Sigmoid colon (tissue), 3 donors: ENCODE results near the gene HBS1L.

Experiments
- POLR2A ChIP-seq, 2 donors: fragments of 450-650 bp; IDR thresholded peaks; one replicate each; pipeline ENCODE4 v1.6.1; 2016; ENCODE audit warnings: antibody characterized with exemption in 2 of 2, mild to moderate bottlenecking in 2 of 2, moderate library complexity in 2 of 2
- TF ChIP-seq, protein P1 (sequence below), 4 experiments: fragments of 450-650 bp in 3 of 4; fragments of 200-600 bp in 1 of 4; IDR thresholded peaks; one replicate each; pipeline ENCODE4 v1.5.1; 2016 to 2019; ENCODE audit warnings: antibody characterized with exemption in 4 of 4, mild to moderate bottlenecking in 3 of 4, moderate library complexity in 2 of 4

DNA sequence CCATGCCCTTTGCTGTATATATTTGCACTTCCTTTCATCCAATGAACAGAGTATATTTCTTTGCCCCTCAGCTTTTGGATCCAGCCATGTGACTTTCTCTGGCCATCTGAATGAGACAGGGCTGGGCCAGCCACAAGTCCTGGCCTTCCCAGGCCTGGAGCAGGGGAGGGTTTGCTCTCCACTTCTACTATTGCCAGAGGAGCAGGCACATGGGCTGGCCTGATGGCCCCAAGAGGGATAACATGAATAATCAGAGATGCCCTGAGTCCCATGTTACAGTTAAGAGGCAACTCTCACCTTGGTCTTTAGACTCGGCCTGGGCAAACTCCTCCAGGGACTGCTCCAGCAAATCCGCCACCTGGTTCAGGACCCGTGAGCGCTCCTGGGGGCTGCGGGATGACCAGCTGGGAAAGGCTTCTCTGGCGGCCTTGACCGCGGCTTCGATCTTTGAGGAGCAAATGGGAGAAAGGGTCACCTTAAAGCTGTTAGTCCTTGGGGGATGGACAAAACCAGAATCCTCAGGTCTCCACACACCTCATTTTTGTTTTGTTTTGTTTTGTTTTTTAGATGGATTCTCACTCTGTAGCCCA lies 111.0 kb downstream of the HBS1L start:
- TF ChIP-seq, protein P1, sequence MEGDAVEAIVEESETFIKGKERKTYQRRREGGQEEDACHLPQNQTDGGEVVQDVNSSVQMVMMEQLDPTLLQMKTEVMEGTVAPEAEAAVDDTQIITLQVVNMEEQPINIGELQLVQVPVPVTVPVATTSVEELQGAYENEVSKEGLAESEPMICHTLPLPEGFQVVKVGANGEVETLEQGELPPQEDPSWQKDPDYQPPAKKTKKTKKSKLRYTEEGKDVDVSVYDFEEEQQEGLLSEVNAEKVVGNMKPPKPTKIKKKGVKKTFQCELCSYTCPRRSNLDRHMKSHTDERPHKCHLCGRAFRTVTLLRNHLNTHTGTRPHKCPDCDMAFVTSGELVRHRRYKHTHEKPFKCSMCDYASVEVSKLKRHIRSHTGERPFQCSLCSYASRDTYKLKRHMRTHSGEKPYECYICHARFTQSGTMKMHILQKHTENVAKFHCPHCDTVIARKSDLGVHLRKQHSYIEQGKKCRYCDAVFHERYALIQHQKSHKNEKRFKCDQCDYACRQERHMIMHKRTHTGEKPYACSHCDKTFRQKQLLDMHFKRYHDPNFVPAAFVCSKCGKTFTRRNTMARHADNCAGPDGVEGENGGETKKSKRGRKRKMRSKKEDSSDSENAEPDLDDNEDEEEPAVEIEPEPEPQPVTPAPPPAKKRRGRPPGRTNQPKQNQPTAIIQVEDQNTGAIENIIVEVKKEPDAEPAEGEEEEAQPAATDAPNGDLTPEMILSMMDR (IDR thresholded peaks at IDR 0.05) = no peak
- TF ChIP-seq POLR2A (IDR thresholded peaks at IDR 0.05) = no peak
